Measurements from ENCODE around the gene YIF1A. TPM values are rescaled to one million over a fixed set of nuclear protein-coding genes. Genes with fewer than 3 reads are reported as not detected.
A peak's percentile ranks its signal among the peaks of the same experiment; 100 is the strongest.

Gene YIF1A
- total and polyA plus RNA-seq, 4 donors = 46.6 to 128 (median 114) TPM

GRCh38 chr11:66268952-66269905 lies 19.7 kb downstream of the YIF1A start:
- Histone ChIP-seq H3K4me1 (ENCODE audit: control insufficient read depth in 5 of 5, insufficient read depth in 5 of 5, low read length in 5 of 5) (peaks cover 0 to 13% (median 4%) of the 10 kb centered on the region in 5 donors), H3K27me3 (ENCODE audit: control insufficient read depth in 3 of 3, insufficient read depth in 3 of 3, low read length in 2 of 3) (no peaks in the 10 kb centered on the region), H3K36me3 (ENCODE audit: control insufficient read depth in 4 of 4, insufficient read depth in 4 of 4, low read length in 4 of 4) (peaks cover 5 to 40% (median 35%) of the 10 kb centered on the region in 4 donors), H3K9ac (ENCODE audit: insufficient read depth in 1 of 2, low read length in 2 of 2) (peak overlapping the region; percentile 80 to 82), H3K27ac (ENCODE audit: low read depth in 1 of 2, low read length in 1 of 2) (peak overlapping the region; percentile 94 to 97), H3K4me3 (peak overlapping the region; percentile 92), H3K9me3 (ENCODE audit: control insufficient read depth in 4 of 4, insufficient read depth in 3 of 4, low read length in 3 of 4) (no peaks in the 10 kb centered on the region)
- ATAC-seq (ENCODE audit: insufficient read depth, low FRiP score) = no peak
- peak in 2 of 3 donors; percentile 33 to 51 for DNase-seq
- 2% methylated on average over 25 to 32 of the region's 32 CpGs for WGBS, 2 donors
- no peak for TF ChIP-seq CTCF (IDR thresholded peaks at IDR 0.05; ENCODE audit: control extremely low read depth, extremely low read depth)

- Histone ChIP-seq H3K4me1 (ENCODE audit: control insufficient read depth in 5 of 5, insufficient read depth in 5 of 5, low read length in 5 of 5) (peaks cover 0 to 13% (median 4%) of the 10 kb centered on the region in 5 donors), H3K27me3 (ENCODE audit: control insufficient read depth in 3 of 3, insufficient read depth in 3 of 3, low read length in 2 of 3) (no peaks in the 10 kb centered on the region), H3K9me3 (ENCODE audit: control insufficient read depth in 4 of 4, insufficient read depth in 3 of 4, low read length in 3 of 4) (no peaks in the 10 kb centered on the region), H3K36me3 (ENCODE audit: control insufficient read depth in 4 of 4, insufficient read depth in 4 of 4, low read length in 4 of 4) (peaks cover 5 to 39% (median 28%) of the 10 kb centered on the region in 4 donors), H3K27ac (ENCODE audit: low read depth in 1 of 2, low read length in 1 of 2) (peak within 1 kb of the TSS; percentile 94 to 97), H3K9ac (ENCODE audit: insufficient read depth in 1 of 2, low read length in 2 of 2) (peak within 1 kb of the TSS; percentile 80 to 92), H3K4me3 (peak within 1 kb of the TSS; percentile 92)
- DNase-seq = peak; percentile 100
- 0% methylated on average over 55 to 64 of the region's 64 CpGs for WGBS, 2 donors
- TF ChIP-seq CTCF (IDR thresholded peaks at IDR 0.05; ENCODE audit: control extremely low read depth, extremely low read depth) = no peak
- ATAC-seq (ENCODE audit: insufficient read depth, low FRiP score) = peak; percentile 87
Measured at GRCh38 chr11:66268244-66268951, 20.5 kb downstream of the YIF1A start, which contains the start of gene RAB1B. Gene RAB1B (plus strand): TSS chr11:66268639. CDS start chr11:66268680, 41 bp downstream.

- no peaks in the 10 kb centered on the region for H3K27me3 ChIP-seq (ENCODE audit: control insufficient read depth in 3 of 3, insufficient read depth in 3 of 3, low read length in 2 of 3)
- ATAC-seq (ENCODE audit: insufficient read depth, low FRiP score) = peak; percentile 85
- H3K27ac ChIP-seq (ENCODE audit: low read depth in 1 of 2, low read length in 1 of 2) = peak overlapping the region; percentile 93
- 0% methylated on average over 55 to 61 of the region's 61 CpGs for WGBS, 2 donors
- DNase-seq = peak; percentile 94 to 96 (median 96)
- TF ChIP-seq CTCF (IDR thresholded peaks at IDR 0.05; ENCODE audit: control extremely low read depth, extremely low read depth) = no peak
- H3K9ac ChIP-seq (ENCODE audit: insufficient read depth in 1 of 2, low read length in 2 of 2) = peak overlapping the region; percentile 44 to 92
- H3K4me3 ChIP-seq = peak overlapping the region; percentile 49
- peaks cover 0 to 13% (median 4%) of the 10 kb centered on the region in 5 donors for H3K4me1 ChIP-seq (ENCODE audit: control insufficient read depth in 5 of 5, insufficient read depth in 5 of 5, low read length in 5 of 5)
- no peaks in the 10 kb centered on the region for H3K9me3 ChIP-seq (ENCODE audit: control insufficient read depth in 4 of 4, insufficient read depth in 3 of 4, low read length in 3 of 4)
- H3K36me3 ChIP-seq (ENCODE audit: control insufficient read depth in 4 of 4, insufficient read depth in 4 of 4, low read length in 4 of 4) = peaks cover 2 to 34% (median 22%) of the 10 kb centered on the region in 4 donors
Measured at GRCh38 chr11:66267379-66268243, 21.3 kb downstream of the YIF1A start.

Data from lung (tissue), 12 donors.